Coronary artery (tissue), 2 donors: Measurements from ENCODE around the gene ETV6.
A peak's percentile ranks its signal among the peaks of the same experiment; 100 is the strongest.
"Not testable (repeated sequence)": the region's sequence is repeated elsewhere in the genome, so short reads cannot be mapped to it uniquely, and the experiment has no call there.

Experiments used
- DNase-seq: peaks from one replicate; pipeline ENCODE4 v3.0.0-alpha.2; 2017; ENCODE audit warnings: low spot score
- H3K27ac ChIP-seq, 2 donors: fragments of 200-600 bp; sonication (generic); one replicate each; pipeline ENCODE4 v1.5.1; 2016 to 2019
- H3K4me3 ChIP-seq: fragments of 200-600 bp; sonication (generic); 2 replicates; pipeline ENCODE4 v1.5.1; 2016; ENCODE audit warnings: mild to moderate bottlenecking, moderate library complexity
- TF ChIP-seq, protein P1 (sequence below): fragments of 200-600 bp; sonication (generic); IDR thresholded peaks from one replicate; pipeline ENCODE4 v1.5.1; 2019; ENCODE audit warnings: antibody characterized with exemption

ETV6 gene

DNA sequence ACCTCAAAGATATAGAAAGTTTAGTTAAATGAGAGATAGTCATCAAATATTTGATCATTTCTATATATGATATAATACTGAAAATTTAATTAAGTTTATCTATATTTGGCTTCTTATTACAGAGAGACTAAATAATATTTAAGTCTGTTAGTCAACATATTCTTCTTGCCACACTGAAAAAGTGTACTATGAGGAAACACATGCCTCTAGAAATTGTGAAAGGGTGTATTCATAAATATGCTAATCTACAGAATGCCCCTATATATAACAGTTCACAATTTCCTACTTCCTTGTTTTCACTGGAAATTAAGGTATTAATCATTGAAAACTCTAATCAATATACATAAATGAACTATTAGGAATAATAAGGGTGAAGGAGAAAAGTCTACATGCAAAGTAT lies 31.4 kb upstream of the ETV6 start:
- no peak overlapping the region for H3K27ac ChIP-seq
- TF ChIP-seq, protein P1, sequence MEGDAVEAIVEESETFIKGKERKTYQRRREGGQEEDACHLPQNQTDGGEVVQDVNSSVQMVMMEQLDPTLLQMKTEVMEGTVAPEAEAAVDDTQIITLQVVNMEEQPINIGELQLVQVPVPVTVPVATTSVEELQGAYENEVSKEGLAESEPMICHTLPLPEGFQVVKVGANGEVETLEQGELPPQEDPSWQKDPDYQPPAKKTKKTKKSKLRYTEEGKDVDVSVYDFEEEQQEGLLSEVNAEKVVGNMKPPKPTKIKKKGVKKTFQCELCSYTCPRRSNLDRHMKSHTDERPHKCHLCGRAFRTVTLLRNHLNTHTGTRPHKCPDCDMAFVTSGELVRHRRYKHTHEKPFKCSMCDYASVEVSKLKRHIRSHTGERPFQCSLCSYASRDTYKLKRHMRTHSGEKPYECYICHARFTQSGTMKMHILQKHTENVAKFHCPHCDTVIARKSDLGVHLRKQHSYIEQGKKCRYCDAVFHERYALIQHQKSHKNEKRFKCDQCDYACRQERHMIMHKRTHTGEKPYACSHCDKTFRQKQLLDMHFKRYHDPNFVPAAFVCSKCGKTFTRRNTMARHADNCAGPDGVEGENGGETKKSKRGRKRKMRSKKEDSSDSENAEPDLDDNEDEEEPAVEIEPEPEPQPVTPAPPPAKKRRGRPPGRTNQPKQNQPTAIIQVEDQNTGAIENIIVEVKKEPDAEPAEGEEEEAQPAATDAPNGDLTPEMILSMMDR = no peak
- no peak overlapping the region for H3K4me3 ChIP-seq
- DNase-seq = no peak

DNA sequence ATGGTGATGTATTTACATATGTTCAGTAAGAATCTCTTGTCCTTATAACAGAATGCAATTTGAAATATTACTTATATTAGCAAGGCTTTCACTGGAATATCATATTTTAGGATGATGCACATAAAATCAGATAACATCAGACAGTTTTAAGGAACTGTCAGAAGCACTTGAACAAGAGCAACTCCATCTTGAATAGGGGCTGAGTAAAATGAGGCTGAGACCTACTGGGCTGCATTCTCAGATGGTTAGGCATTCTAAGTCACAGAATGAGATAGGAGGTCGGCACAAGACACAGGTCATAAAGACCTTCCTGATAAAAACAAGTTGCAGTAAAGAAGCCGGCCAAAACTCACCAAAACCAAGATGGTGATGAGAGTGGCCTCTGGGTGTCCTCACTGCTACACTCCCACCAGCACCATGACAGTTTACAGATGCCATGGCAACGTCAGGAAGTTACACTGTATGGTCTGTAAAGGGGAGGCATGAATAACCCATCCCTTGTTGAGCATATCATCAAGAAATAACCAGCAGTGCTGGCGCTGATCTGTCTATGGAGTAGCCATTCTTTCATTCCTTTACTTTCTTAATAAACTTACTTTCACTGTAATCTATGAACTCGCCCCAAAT lies 27.6 kb upstream of the ETV6 start:
- DNase-seq = no peak

DNA sequence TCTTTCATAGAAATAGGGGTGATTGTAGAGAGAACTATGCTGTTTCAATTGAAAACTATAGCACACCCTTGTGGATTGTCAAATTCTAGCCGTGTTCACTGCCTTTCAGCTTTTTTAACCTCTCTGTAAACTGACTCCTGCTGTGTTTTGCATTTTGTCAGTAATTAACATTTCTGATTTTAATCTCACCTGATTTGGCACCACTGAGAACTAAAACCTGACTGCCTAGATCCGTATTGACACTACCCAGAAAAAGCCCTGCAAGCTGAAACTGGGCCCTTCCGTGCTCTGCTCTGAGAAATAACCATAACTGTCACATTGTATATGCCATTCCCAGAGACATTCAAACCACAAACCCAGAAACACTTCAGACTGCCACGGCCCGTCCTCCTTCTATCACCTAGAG lies 26.6 kb upstream of the ETV6 start:
- no peak overlapping the region for H3K4me3 ChIP-seq
- TF ChIP-seq, protein P1 = no peak
- DNase-seq = no peak
- peak overlapping the region in 1 of 2 donors; percentile 61 for H3K27ac ChIP-seq

More for the DNA sequence above, 27.6 kb upstream of the ETV6 start:
- TF ChIP-seq, protein P1 = no peak
- Histone ChIP-seq H3K4me3 (no peak overlapping the region), H3K27ac (no peak overlapping the region)

DNA sequence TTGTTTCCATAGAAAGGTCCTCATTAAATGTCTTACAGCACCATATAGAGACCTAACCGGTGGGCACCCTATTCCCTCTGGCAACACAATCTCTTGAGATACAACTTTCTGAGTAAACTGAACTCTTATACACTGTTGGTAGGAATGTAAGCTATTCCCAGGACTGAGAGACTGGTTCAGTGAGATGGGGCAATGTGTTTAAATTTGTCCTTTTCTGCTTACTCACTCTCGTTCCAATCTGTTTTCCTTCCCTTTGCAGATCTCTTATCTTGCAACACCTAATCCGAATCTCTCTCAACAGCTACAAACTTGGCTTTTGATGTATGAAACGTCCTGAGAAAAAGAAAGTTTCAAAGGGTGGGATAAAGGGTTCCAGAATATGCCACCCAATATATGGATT lies 26.1 kb upstream of the ETV6 start:
- H3K27ac ChIP-seq = peak overlapping the region in 1 of 2 donors; percentile 61
- H3K4me3 ChIP-seq = no peak overlapping the region
- DNase-seq = no peak
- TF ChIP-seq, protein P1 = no peak

DNA sequence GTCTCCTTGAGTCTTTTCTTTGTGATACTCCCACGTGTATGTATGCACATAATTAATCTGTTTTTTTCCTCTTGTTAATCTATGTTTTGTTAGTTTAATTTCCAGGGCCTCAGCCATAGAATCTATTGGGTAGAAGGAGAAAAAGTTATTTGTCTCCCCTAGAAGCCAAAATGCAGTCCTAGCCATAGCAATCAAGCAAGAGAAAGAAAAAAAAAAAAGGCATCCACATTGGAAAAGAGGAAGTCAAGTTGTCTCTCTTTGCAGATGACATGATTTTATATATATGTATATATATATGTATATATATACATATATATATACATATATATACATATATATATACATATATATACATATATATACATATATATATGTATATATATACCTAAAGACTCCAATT lies 25.4 kb upstream of the ETV6 start:
- Histone ChIP-seq H3K4me3 (no peak overlapping the region), H3K27ac (no peak overlapping the region)
- no peak for DNase-seq
- TF ChIP-seq, protein P1 = no peak

DNA sequence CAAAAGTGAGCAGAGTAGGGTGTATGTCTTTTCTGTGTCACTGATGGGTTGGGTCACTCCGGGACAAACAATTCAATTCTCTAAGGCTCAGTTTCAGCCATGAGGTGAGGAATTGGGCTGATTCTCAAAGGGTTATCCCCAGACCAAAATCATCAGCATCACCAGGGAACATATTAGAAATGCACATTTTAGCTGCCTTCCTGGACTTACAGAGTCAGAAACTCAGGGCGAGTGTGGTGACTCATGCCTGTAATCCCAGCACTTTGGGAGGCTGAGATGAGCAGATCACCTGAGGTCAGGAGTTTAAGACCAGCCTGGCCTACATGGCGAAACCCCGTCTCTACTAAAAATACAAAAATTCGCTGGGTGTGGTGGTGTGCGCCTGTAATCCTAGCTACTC lies 21.8 kb upstream of the ETV6 start:
- DNase-seq, H3K27ac ChIP-seq, H3K4me3 ChIP-seq: not testable (repeated sequence)

DNA sequence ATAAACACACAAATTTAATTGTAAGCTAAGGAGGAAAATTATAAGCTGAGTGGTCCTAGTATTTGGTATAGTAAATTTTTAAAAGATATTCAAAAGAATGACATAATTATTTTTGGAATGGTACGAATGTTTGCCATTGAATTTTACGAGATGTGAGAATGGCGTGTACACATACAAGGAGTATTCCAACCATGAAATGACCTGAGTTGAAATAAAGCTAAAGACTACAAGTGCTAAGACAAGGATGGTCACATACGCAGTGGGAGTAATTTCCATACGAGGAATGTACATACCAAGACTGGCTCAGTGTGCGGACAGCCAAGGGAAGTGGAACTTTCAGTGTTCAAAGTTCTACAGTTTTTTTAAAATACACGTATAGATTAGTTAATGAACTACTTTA lies 21.1 kb upstream of the ETV6 start:
- TF ChIP-seq, protein P1 = no peak
- no peak for DNase-seq

More for the DNA sequence above, 21.1 kb upstream of the ETV6 start:
- H3K27ac ChIP-seq = no peak overlapping the region
- H3K4me3 ChIP-seq = no peak overlapping the region
